ENCODE data around the gene TSHZ1.
A peak's percentile ranks its signal among the peaks of the same experiment; 100 is the strongest.

The TSHZ1 gene

DNA sequence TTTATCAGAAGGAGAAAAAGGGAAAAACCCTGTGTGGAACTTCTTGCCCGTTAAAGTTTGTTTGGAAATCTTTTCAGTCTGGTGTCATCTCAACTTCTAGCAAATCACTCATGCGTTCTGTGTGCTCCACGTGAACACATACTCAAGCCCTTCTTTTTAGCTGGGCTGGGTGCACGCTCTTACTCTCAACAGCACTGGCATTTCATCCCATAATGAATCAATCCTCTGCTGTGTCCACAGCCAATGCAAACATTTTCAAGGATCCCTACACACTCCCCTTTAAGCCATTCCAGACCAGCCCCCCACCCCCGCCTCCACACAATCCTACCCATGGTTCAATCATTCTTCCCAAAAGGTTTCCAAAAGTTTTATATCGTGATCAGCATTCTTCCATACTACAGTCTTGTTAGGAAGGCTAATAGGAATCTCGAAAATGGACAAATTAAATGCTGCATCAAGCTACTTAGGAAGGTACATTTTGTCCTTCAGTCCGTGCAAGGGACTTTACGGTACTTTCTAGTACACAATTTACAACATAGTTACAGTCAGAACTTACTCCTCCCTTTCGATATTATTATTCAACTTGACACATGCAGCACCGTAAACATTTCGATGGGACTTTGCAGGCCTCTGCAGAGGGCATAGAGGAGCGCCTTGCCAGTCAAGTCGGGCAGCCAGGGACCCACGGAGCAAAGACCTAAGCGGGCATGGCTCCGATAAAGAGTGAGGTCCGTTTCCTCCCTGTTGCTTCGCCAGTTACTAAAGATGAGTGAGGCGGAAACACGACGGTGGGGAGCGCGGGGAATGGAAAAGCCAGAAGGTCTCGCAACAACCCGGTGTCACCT is 3.1 kb upstream of the TSHZ1 start:
- DNase-seq (ENCODE audit: low spot score): peak; percentile 52
- TF ChIP-seq, protein P1, sequence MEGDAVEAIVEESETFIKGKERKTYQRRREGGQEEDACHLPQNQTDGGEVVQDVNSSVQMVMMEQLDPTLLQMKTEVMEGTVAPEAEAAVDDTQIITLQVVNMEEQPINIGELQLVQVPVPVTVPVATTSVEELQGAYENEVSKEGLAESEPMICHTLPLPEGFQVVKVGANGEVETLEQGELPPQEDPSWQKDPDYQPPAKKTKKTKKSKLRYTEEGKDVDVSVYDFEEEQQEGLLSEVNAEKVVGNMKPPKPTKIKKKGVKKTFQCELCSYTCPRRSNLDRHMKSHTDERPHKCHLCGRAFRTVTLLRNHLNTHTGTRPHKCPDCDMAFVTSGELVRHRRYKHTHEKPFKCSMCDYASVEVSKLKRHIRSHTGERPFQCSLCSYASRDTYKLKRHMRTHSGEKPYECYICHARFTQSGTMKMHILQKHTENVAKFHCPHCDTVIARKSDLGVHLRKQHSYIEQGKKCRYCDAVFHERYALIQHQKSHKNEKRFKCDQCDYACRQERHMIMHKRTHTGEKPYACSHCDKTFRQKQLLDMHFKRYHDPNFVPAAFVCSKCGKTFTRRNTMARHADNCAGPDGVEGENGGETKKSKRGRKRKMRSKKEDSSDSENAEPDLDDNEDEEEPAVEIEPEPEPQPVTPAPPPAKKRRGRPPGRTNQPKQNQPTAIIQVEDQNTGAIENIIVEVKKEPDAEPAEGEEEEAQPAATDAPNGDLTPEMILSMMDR (IDR thresholded peaks at IDR 0.05; ENCODE audit: borderline replicate concordance, control extremely low read depth, extremely low read depth, insufficient read depth, missing control alignments): no peak
- in situ Hi-C loops (cut with MboI; ENCODE audit: low sequenced_read_pairs, unreplicated experiment): no loop called here

DNA sequence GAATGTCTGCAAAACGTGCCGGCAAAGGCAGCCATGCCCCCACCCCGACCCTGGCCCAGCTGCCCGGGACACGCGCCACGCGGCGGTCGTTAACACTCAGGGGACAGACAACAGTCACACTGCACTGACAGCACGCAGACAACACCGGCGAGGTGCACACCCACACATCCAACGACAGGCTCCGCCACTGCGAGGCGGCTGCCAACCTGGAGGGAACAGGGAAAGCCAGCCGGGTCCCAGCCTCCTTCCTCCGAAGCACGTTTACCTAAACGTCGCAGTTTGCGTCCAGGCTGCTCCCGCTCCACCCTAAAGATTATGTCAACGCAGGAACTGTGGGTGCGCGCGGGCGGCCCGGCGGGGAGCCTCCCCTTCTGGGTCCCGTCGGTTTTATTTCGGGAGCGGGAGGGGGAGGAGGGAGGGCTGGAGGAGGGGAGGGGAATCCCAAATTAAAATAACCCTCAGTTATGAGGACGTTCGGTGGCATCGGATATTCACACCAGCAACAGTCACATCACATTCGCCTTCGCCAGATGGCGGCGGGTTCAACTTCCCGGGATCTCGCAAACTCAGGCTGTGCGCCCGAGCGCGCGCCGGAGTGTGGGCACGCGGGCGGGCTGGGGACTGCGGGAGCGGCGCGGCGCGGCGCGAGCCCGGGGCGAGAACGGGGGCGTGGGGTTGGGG is 2.3 kb upstream of the TSHZ1 start:
- peak; percentile 63 for DNase-seq (ENCODE audit: low spot score)
- TF ChIP-seq, protein P1 (IDR thresholded peaks at IDR 0.05; ENCODE audit: borderline replicate concordance, control extremely low read depth, extremely low read depth, insufficient read depth, missing control alignments): no peak
- in situ Hi-C loops (cut with MboI; ENCODE audit: low sequenced_read_pairs, unreplicated experiment): no loop called here

DNA sequence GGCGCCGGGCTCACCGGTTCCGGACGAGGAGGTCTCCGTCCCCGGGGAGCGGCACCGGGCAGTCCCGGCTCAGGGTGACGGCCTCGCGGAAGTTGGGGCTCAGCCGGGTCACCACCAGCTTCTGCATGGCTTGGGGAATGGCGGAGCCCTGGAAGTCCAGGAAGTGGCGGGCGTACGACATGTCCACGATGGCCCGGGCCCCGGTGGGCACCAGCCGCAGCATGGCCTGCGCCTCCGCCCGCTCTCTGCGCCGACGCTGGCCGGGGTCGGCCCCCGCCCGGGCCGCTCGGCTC is 1.8 kb upstream of the TSHZ1 start:
- in situ Hi-C loops (cut with MboI; ENCODE audit: low sequenced_read_pairs, unreplicated experiment): no loop called here
- TF ChIP-seq, protein P1 (IDR thresholded peaks at IDR 0.05; ENCODE audit: borderline replicate concordance, control extremely low read depth, extremely low read depth, insufficient read depth, missing control alignments): no peak
- DNase-seq (ENCODE audit: low spot score): no peak

DNA sequence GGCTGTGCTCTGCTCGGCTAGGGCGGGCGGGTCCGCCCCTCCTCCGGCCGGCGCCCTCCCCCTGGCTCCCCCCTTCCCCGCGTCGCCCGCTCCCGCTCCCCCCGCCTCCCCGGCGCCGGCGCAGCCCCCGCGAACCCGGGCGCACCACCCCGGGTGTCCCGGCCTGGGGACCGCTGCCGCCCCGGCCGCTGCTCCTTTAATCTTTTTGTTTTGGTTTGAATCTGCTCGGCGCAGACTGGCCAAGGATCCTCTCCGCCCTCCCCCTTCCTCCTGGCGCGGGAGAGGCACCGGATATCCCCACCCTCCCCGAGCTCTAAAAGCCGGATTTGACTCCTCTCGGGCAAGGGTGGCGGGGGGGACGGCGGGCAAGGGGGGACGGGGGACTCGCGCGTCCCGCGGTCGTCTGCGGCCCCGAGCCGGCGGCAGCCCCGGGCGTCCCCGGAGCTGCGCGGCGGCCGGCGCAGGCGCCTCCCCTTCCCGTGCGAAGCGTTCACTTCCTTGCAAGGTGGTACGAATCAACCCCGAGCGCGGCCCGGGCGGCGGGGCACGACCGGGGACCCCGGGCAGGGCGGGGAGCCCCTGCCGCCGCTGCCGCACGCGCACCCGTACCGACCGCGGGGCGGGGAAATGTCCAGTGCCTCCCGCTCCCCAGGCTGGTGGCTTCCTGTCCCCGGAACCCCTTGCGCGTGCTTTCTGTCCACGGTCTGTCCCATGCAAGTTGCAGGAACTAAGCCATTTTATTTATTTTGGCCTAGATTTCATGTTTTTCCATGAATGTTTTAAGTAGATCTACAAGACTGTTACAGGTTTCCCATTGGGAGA is 1.3 kb upstream of the TSHZ1 start, which contains the start of gene PTGR3:
Gene PTGR3, minus strand, starts transcription at position 11 of the 822 bp plus-strand sequence. CDS start 81 bp downstream, outside the sequence.
- in situ Hi-C loops (cut with MboI; ENCODE audit: low sequenced_read_pairs, unreplicated experiment): no loop called here
- peak; percentile 87 for DNase-seq (ENCODE audit: low spot score)
- TF ChIP-seq, protein P1 (IDR thresholded peaks at IDR 0.05; ENCODE audit: borderline replicate concordance, control extremely low read depth, extremely low read depth, insufficient read depth, missing control alignments): no peak

DNA sequence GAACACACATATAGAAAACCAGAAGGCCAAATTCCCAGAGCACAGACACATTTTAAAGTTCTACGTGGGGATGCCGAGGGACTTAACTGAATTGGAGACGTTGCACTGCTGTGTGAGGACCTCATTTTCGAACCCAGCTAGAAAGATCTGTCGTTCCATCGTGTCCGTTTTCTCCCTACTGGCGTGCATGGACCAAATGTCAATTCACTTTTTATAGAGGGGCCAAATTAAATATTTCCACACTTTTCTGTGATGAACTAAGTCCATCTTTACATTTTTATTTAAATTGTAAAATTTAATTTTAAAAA is 692 bp upstream of the TSHZ1 start:
- in situ Hi-C loops (cut with MboI; ENCODE audit: low sequenced_read_pairs, unreplicated experiment): no loop called here
- DNase-seq (ENCODE audit: low spot score): no peak
- TF ChIP-seq, protein P1 (IDR thresholded peaks at IDR 0.05; ENCODE audit: borderline replicate concordance, control extremely low read depth, extremely low read depth, insufficient read depth, missing control alignments): no peak

DNA sequence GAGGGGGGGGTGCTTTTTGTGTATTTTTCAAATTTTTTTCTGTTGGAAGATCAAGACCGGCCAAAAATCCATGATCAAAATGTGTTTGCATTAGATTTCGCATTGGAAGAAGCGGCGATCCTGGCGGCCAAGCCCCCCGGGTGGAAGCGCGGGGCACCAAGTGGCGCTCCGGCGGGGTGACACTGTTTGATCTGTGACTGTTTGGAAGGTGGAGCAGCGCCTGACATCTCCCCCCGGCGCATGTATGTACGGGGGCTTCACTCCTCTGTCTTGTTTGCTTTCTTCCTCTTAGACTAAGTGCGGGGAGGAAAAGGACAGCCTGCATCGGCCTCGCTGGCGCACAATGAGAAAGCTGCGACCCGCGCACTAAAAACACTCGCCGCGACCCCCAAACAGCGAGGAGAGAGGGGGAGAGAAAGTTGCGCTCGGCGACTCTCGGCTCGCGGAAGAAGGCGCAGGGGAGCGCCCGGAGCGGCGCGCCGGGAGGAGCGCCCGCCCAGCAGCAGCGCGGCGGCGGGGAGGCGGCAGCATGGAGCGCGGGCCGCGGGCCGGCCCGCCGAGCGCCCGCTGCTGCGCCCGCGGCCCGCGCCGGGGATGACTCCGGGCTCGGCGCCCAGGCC is 515 bp downstream of the TSHZ1 start:
- in situ Hi-C loops (cut with MboI; ENCODE audit: low sequenced_read_pairs, unreplicated experiment): no loop called here
- peak; percentile 65 for DNase-seq (ENCODE audit: low spot score)
- TF ChIP-seq, protein P1 (IDR thresholded peaks at IDR 0.05; ENCODE audit: borderline replicate concordance, control extremely low read depth, extremely low read depth, insufficient read depth, missing control alignments): no peak

Data from GM13976 (cell line).